ENCODE measurements around the gene NLRX1.

GRCh38 chr11:119209186-119209585 is 40.7 kb downstream of the NLRX1 start:
- TF ChIP-seq CTCF (IDR thresholded peaks at IDR 0.05; ENCODE audit: low read depth, low read length, poor library complexity, severe bottlenecking), result no peak
- TF ChIP-seq EZH2phosphoT487 (IDR thresholded peaks at IDR 0.05; ENCODE audit: borderline replicate concordance, low read length), result no peak

Measured in DOHH2 (cell line).